H1 (cell line): ENCODE data around the gene HTRA2. TPM values are rescaled to one million over a fixed set of nuclear protein-coding genes. Genes with fewer than 3 reads are reported as not detected.

Experiments used
- KDM5A ChIP-seq: fragments of 200-600 bp; IDR thresholded peaks from 2 replicates; pipeline ENCODE4 v1.7.1; 2012; ENCODE audit warnings: mild to moderate bottlenecking, low read length, inconsistent platforms, mixed read lengths
- SUZ12 ChIP-seq: fragments of 200-600 bp; sonication (generic); IDR thresholded peaks from 2 replicates; pipeline ENCODE4 v1.6.1; 2012; ENCODE audit warnings: mild to moderate bottlenecking, inconsistent platforms, low read length, moderate library complexity, mixed read lengths
- polyA plus RNA-seq, 7 experiments: library from polyadenylated mRNA; depleted of rRNA in 3 of 7; stranded (reverse) in 5 of 7; unstranded in 2 of 7; fragments of >200 nt in 5 of 7; fragments of 200-250 nt in 2 of 7; gene quantifications; 1 replicate in 5 of 7; 2 replicates in 1 of 7; 4 replicates in 1 of 7; pipeline versions ENCODE4 v1.2.1 to v1.2.3, GENCODE V29; 2011 to 2013; ENCODE audit warnings: missing spikeins in 2 of 7, mixed read lengths in 2 of 7
- total RNA-seq: library from RNA; stranded (reverse); fragmentation: NEBNext Ultra II Directional; extraction: Animal tissue kit (Norgen Biotek cat#: 25700); gene quantifications from 2 replicates; pipeline ENCODE4 v1.2.1, GENCODE V29; 2021

The HTRA2 gene
- total and polyA plus RNA-seq, 2 of the 8 experiments (the other 6 are each of a cell fraction or from before 2014, with no cell fraction given): 21.6 to 37.6 TPM

DNA sequence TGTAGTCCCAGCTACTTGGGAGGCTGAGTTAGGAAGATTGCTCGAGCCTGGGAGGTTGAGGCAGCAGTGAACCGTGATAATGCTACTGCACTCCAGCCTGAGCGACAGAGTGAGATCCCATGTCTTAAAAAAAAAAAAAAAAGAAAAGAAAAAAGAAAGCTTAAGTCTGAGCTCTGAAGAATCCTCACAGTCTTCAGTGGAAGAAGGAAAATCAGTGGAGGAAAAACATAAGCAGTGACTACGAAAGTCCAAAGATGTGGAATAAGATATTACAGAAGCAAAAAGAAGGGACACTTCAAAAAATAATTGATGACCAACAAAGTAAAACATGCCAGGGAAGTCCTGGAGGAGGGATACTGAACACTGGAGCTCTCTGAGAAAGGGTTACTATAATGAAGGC, 19.5 kb upstream of the HTRA2 start (continued):
- no peak for TF ChIP-seq SUZ12
- no peak for TF ChIP-seq KDM5A
- TF ChIP-seq, all 59 proteins: peak for 0
